GM23248 (cell line): Measurements from ENCODE around the gene AKIRIN1. TPM values are rescaled to one million over a fixed set of nuclear protein-coding genes. Genes with fewer than 3 reads are reported as not detected.
A peak's percentile ranks its signal among the peaks of the same experiment; 100 is the strongest.

Experiments used
- DNase-seq: peaks from one replicate; pipeline ENCODE4 v3.0.0-alpha.2; 2015
- H2AFZ ChIP-seq: fragments of 200-600 bp; sonication (generic); 2 replicates; pipeline ENCODE4 v1.6.1; 2016; ENCODE audit warnings: antibody characterized with exemption
- H3F3A ChIP-seq: fragments of 200-600 bp; sonication (generic); 2 replicates; pipeline ENCODE4 v1.6.1; 2016; ENCODE audit warnings: mild to moderate bottlenecking, antibody characterized with exemption, mixed run types; ENCODE audit not compliant: insufficient read depth
- H3K27ac ChIP-seq: fragments of 200-600 bp; sonication (generic); 2 replicates; pipeline ENCODE4 v1.5.1; 2016; ENCODE audit warnings: mild to moderate bottlenecking
- H3K27me3 ChIP-seq: fragments of 200-600 bp; sonication (generic); replicated peaks from 2 replicates; pipeline ENCODE4 v1.6.1; 2016; ENCODE audit warnings: mild to moderate bottlenecking; ENCODE audit not compliant: insufficient read depth
- H3K36me3 ChIP-seq: fragments of 200-600 bp; sonication (generic); 2 replicates; pipeline ENCODE4 v1.6.1; 2016; ENCODE audit warnings: low read depth, mild to moderate bottlenecking
- H3K4me1 ChIP-seq: fragments of 200-600 bp; sonication (generic); 2 replicates; pipeline ENCODE4 v1.6.1; 2016; ENCODE audit warnings: mild to moderate bottlenecking; ENCODE audit not compliant: insufficient read depth
- H3K4me2 ChIP-seq: fragments of 200-600 bp; sonication (generic); one replicate; pipeline ENCODE4 v1.6.1; 2016; ENCODE audit warnings: mild to moderate bottlenecking; ENCODE audit not compliant: unreplicated experiment
- H3K4me3 ChIP-seq: fragments of 200-600 bp; sonication (generic); 2 replicates; pipeline ENCODE4 v1.5.1; 2016; ENCODE audit warnings: mild to moderate bottlenecking
- H3K79me2 ChIP-seq: fragments of 200-600 bp; sonication (generic); 2 replicates; pipeline ENCODE4 v1.6.1; 2016; ENCODE audit warnings: mild to moderate bottlenecking; ENCODE audit not compliant: insufficient read depth
- H3K9ac ChIP-seq: fragments of 200-600 bp; sonication (generic); 2 replicates; pipeline ENCODE4 v1.6.1; 2016; ENCODE audit warnings: mild to moderate bottlenecking
- H3K9me2 ChIP-seq: fragments of 200-600 bp; sonication (generic); 2 replicates; pipeline ENCODE4 v1.6.1; 2016; ENCODE audit warnings: mixed run types, mild to moderate bottlenecking, moderate library complexity; ENCODE audit not compliant: insufficient read depth
- H3K9me3 ChIP-seq: fragments of 200-600 bp; sonication (generic); one replicate; pipeline ENCODE4 v1.6.1; 2017; ENCODE audit warnings: low read depth
- H4K20me1 ChIP-seq: fragments of 200-600 bp; sonication (generic); 2 replicates; pipeline ENCODE4 v1.6.0; 2016; ENCODE audit not compliant: insufficient read depth
- EZH2 ChIP-seq: fragments of 200-600 bp; sonication (generic); IDR thresholded peaks from 2 replicates; pipeline ENCODE4 v1.6.1; 2018; ENCODE audit warnings: antibody characterized with exemption, mild to moderate bottlenecking; ENCODE audit not compliant: insufficient read depth, poor library complexity, severe bottlenecking
- EZH2phosphoT487 ChIP-seq: fragments of 200-600 bp; sonication (generic); IDR thresholded peaks from 2 replicates; pipeline ENCODE4 v1.6.1; 2018; ENCODE audit warnings: antibody characterized with exemption, moderate library complexity, mild to moderate bottlenecking, low read depth; ENCODE audit not compliant: insufficient read depth
- WGBS, 2 experiments: methylation state at CpG; one replicate each; pipeline ENCODE4 v1.1.6; 2015 to 2017; ENCODE audit warnings: low lambda C conversion rate in 2 of 2, low coverage in 1 of 2; ENCODE audit errors: missing lambda C conversion rate in 2 of 2; 5-methylcytosine and 5-hydroxymethylcytosine counted together
- in situ Hi-C: fragments of 300-500 bp; cut with MboI; formaldehyde crosslinking; loops from 2 replicates; pipeline ENCODE4 v1.15.0; 2020
- polyA plus RNA-seq: library from polyadenylated mRNA; unstranded; fragments of >200 nt; fragmentation: Nextera tagmentation; extraction: Ambion mirVana; gene quantifications from 2 replicates; pipeline ENCODE4 v1.2.1, GENCODE V29; 2016
- total RNA-seq: library from RNA; depleted of rRNA; stranded (reverse); fragments of >200 nt; shearing (Covaris generic); gene quantifications from 2 replicates; pipeline ENCODE4 v1.2.3, GENCODE V29; 2014

AKIRIN1 gene
- total and polyA plus RNA-seq, 2 experiments from 2014 or later = 68.5 to 69.7 TPM

DNA sequence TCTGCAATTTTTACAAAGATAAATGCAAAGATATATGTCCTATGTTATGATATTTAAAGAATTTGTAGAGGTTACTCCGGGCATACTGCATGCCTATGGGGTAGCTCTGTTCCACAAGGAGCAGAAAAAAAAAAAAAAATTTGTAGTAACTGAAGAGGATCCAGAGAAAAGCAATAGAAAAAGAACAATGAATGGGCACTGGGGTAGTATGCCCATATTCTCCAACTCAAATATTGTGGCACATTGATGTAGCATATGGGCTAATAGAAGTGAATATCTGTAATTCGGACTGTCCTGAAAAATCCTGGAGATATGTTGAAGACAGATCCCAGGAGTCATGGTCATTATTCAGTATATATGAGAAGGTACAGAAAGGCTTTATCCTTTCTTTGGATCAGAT, 1.1 kb upstream of the AKIRIN1 start:
- Histone ChIP-seq H3K9me2 (no peaks in the 10 kb centered on the region), H3K27ac (peak overlapping the region; percentile 62), H3K9ac (0 out of 2 replicates have a peak overlapping the region, but pooled peaks have one; percentile 98), H3F3A (peaks cover 32% of the 10 kb centered on the region), H3K9me3 (no peaks in the 10 kb centered on the region), H4K20me1 (peaks cover 11% of the 10 kb centered on the region; the same call in 1 of the 2 replicates), H3K4me3 (no peak overlapping the region), H3K36me3 (peaks cover 2% of the 10 kb centered on the region; the same call in 1 of the 2 replicates), H3K4me2 (peak overlapping the region; percentile 79), H3K79me2 (peaks cover 39% of the 10 kb centered on the region), H2AFZ (peak overlapping the region; percentile 88), H3K27me3 (no peaks in the 10 kb centered on the region), H3K4me1 (peaks cover 41% of the 10 kb centered on the region)
- 74 to 78% methylated on average over 2 of the region's 2 CpGs for WGBS, 2 experiments
- in situ Hi-C loops = no loop called here
- DNase-seq = peak; percentile 4
- TF ChIP-seq EZH2phosphoT487 (no peak), EZH2 (no peak)

DNA sequence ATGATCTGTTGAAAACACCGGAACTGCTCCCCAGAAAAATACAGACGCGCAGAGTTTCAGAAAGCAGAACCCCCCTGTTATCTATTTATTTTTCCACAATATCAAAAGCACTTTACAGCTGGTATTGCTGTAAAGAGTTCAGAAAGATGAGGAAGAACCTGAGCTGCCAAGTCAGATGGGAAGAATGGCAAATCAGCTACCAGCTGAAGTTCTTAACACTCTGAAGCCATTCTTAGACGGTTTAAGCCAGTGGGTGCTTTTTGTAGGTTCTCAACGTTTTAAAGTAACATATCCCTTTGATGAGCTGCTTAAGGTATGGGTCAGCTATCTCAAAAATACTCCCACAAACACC, 714 bp upstream of the AKIRIN1 start:
- peak; percentile 59 for DNase-seq
- peaks cover 41% of the 10 kb centered on the region for H3K4me1 ChIP-seq
- TF ChIP-seq EZH2 (no peak), EZH2phosphoT487 (no peak)

DNA sequence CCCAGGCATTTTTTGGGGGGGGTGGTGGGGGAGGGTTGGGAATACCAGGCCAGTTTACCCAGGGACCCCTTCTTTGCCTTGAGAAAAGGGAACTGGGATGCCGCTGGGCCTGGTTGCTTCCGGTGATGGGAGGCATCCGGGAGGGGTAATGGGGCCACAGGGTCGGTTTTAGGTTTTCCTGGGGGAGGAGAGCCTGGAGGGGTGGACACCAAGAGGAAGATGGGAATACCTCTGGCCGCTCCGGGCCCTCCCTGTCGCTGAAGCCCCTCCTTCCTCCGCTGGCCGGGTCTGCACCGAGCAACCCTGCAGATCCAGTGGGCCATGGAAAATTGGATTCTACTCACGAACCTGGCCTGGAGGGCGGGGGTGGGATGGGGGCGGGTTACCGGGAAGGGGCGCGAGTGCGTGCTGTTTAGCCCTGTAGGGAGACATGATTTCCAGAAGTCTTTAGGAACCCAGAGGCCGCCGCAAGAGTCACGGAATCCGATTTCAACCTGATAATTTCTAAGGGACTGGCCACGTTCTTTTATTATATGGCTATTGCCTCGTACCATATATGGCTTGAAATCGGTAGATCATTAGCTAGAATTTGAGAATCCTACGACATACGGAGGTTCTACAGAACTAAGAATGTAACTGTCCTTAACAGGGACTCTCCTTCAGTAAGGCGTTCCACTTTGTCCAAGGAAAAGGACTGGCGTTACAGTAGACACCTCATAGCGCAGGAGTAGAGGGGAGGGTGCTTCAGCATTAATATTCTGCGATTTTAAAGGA, 749 bp downstream of the AKIRIN1 start:
- H3K4me3 ChIP-seq = peak overlapping the region; percentile 92
- WGBS, 2 experiments = 2 to 3% methylated on average over 29 to 30 of the region's 30 CpGs
- no peaks in the 10 kb centered on the region for H3K9me3 ChIP-seq
- peaks cover 27% of the 10 kb centered on the region for H3K4me1 ChIP-seq
- H3K9ac ChIP-seq = peak overlapping the region; percentile 98
- peak; percentile 66 for DNase-seq
- in situ Hi-C loops = no loop called here
- TF ChIP-seq EZH2 (no peak), EZH2phosphoT487 (no peak)
- no peaks in the 10 kb centered on the region for H3K9me2 ChIP-seq
- H3K4me2 ChIP-seq = peak overlapping the region; percentile 99
- H3K27me3 ChIP-seq = no peaks in the 10 kb centered on the region
- peaks cover 13% of the 10 kb centered on the region; the same call in 1 of the 2 replicates for H3K36me3 ChIP-seq
- H4K20me1 ChIP-seq = peaks cover 11% of the 10 kb centered on the region; the same call in 1 of the 2 replicates
- H3F3A ChIP-seq = 0 out of 2 replicates have a peak, but pooled peaks cover 17% of the 10 kb centered on the region
- H2AFZ ChIP-seq = peak overlapping the region; percentile 24; the same call in 1 of the 2 replicates
- peak overlapping the region; percentile 83 for H3K27ac ChIP-seq
- H3K79me2 ChIP-seq = peaks cover 57% of the 10 kb centered on the region

More for the DNA sequence above, 714 bp upstream of the AKIRIN1 start:
- Histone ChIP-seq H3K36me3 (peaks cover 5% of the 10 kb centered on the region; the same call in 1 of the 2 replicates), H3K27ac (peak overlapping the region; percentile 62), H3K9ac (peak overlapping the region; percentile 98), H2AFZ (peak overlapping the region; percentile 88), H3K9me2 (no peaks in the 10 kb centered on the region), H4K20me1 (peaks cover 11% of the 10 kb centered on the region; the same call in 1 of the 2 replicates), H3K27me3 (no peaks in the 10 kb centered on the region), H3K4me2 (peak overlapping the region; percentile 79), H3K9me3 (no peaks in the 10 kb centered on the region), H3F3A (peaks cover 32% of the 10 kb centered on the region), H3K4me3 (peak overlapping the region; percentile 74), H3K79me2 (peaks cover 43% of the 10 kb centered on the region)
- 55 to 56% methylated on average over 5 of the region's 5 CpGs for WGBS, 2 experiments
- in situ Hi-C loops = no loop called here

DNA sequence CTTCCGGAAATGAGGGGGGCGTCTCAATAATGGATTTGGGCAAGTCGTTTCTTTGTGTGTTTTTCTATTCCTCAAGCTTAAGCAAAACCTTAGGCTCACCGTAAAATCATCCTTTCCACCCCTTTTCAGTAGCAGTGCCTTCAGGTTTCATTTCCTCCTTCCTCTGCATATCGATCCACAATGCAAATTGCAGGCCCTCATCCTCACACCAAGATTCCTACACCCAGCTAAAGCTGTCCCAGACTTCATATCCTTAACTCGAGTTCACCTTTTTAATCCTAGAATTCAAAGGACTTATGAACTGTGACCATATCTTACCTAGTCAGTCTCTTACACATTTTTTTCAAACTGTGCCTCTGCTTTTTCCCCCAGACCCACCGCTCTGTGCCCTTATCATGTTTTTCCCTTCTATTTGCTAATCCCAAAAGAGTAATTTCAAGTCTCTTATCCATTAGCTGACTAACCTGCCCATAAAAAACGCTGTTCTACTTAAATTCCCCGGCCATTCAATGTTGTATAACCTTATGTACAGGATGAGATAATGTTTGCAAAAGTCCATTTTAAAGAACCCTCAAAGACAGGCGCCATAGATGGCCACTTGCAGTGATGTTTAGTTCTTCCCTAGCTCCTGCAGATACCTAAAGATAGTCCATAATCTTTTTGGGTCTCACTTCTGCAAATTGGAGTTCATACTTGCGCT, 1.5 kb downstream of the AKIRIN1 start:
- Histone ChIP-seq H4K20me1 (peaks cover 11% of the 10 kb centered on the region; the same call in 1 of the 2 replicates), H3K4me1 (peaks cover 29% of the 10 kb centered on the region), H3K36me3 (peaks cover 15% of the 10 kb centered on the region; the same call in 1 of the 2 replicates), H3K79me2 (peaks cover 65% of the 10 kb centered on the region), H3K27me3 (no peaks in the 10 kb centered on the region), H3K27ac (peak overlapping the region; percentile 83), H3K9me2 (no peaks in the 10 kb centered on the region), H3K9ac (peak overlapping the region; percentile 98), H3K4me2 (peak overlapping the region; percentile 99), H3K4me3 (peak overlapping the region; percentile 92), H2AFZ (no peak overlapping the region; the same call in 1 of the 2 replicates), H3K9me3 (no peaks in the 10 kb centered on the region), H3F3A (peaks cover 14% of the 10 kb centered on the region; the same call in 1 of the 2 replicates)
- peak; percentile 15 for DNase-seq
- no peak for TF ChIP-seq EZH2phosphoT487
- no peak for TF ChIP-seq EZH2
- WGBS, 2 experiments = 20 to 23% methylated on average over 11 of the region's 11 CpGs
- in situ Hi-C loops = no loop called here
